ENCODE data around the gene SLC9A1.

SLC9A1 gene

DNA sequence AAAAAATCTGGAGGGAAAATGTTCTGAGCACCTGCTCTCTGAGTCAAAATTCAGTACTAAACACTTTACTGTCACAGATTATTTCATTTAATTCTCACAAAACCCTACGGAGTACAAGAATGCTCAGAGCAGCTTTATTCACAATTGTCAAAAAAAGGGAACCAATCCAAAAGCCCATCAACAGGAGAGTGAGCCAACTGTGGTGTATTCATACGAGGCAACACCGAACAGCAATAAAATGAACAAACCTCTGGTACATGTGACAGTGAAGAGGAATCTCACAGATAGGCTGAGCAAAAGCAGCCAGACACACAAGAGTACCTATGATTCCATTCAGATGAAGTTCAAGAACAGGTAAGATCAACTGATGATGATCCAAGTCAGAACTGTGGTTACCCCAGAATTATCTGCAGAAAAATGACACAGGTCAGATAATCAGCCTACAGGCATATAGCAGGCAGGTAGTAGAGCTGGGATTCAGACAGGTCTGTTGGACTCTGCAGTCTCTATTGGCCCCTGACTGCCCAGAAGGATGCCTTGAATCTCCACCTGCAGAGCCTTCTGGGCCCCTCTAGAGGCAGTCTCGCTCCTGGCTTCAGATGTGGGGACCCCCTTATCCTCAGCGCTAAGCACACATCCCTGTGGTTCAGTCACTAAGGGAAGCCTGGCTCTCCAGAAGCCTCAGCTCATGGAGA is 19.2 kb downstream of the SLC9A1 start:
- TF ChIP-seq, protein P1, sequence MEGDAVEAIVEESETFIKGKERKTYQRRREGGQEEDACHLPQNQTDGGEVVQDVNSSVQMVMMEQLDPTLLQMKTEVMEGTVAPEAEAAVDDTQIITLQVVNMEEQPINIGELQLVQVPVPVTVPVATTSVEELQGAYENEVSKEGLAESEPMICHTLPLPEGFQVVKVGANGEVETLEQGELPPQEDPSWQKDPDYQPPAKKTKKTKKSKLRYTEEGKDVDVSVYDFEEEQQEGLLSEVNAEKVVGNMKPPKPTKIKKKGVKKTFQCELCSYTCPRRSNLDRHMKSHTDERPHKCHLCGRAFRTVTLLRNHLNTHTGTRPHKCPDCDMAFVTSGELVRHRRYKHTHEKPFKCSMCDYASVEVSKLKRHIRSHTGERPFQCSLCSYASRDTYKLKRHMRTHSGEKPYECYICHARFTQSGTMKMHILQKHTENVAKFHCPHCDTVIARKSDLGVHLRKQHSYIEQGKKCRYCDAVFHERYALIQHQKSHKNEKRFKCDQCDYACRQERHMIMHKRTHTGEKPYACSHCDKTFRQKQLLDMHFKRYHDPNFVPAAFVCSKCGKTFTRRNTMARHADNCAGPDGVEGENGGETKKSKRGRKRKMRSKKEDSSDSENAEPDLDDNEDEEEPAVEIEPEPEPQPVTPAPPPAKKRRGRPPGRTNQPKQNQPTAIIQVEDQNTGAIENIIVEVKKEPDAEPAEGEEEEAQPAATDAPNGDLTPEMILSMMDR (IDR thresholded peaks at IDR 0.05; ENCODE audit: low read depth, low read length, missing control alignments): peak; percentile 35
- DNase-seq (ENCODE audit: low read depth): no peak
- H3K4me3 ChIP-seq (ENCODE audit: low read depth, low read length): no peak overlapping the region

DNA sequence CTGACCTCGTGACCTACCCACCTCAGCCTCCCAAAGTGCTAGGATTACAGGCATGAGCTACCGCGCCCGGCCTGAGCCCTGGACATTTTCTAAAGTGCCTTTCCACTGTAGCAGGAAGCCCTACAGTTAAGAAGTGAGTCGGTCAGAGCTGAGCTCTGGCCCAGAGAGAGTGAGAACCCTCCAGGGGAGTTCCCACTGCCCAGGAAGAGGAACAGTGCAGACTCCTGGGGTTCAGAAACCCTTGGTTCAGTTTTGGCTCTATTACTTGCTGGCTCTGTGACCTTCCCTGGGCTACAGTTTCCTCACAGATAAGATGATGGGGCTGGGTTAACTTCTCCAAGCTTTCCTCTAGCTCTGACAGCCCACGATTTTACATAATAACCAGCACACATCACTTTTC is 20.9 kb downstream of the SLC9A1 start:
- DNase-seq (ENCODE audit: low read depth): no peak
- TF ChIP-seq, protein P1 (IDR thresholded peaks at IDR 0.05; ENCODE audit: low read depth, low read length, missing control alignments): no peak
- no peak overlapping the region for H3K4me3 ChIP-seq (ENCODE audit: low read depth, low read length)

- TF ChIP-seq, protein P1 (IDR thresholded peaks at IDR 0.05; ENCODE audit: low read depth, low read length, missing control alignments): no peak
- DNase-seq (ENCODE audit: low read depth): no peak
- H3K4me3 ChIP-seq (ENCODE audit: low read depth, low read length): no peak overlapping the region
Observed at GRCh38 chr1:27133158-27133557, 21.8 kb downstream of the SLC9A1 start.

DNA sequence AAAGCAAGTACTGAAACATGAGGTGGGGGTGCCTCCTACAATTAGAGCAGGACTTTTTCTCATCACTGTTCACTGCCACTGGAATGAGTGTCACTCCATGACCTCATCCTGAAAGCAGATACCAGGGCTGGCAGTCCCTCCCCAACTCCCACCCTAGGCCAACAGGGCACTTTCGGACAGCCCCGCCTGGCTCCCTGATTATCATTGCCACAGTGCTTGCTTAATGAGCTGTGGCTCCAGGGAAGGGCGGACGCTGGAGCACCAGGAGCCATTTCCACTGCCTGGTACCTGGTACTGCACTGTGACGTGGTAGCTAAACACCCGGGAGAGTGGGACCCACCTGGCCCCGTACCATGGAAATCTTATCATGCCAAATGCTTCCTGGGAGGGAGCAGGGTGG is 22.3 kb downstream of the SLC9A1 start:
- TF ChIP-seq, protein P1 (IDR thresholded peaks at IDR 0.05; ENCODE audit: low read depth, low read length, missing control alignments): no peak
- H3K4me3 ChIP-seq (ENCODE audit: low read depth, low read length): no peak overlapping the region
- no peak for DNase-seq (ENCODE audit: low read depth)

- TF ChIP-seq, protein P1 (IDR thresholded peaks at IDR 0.05; ENCODE audit: low read depth, low read length, missing control alignments): no peak
- no peak overlapping the region for H3K4me3 ChIP-seq (ENCODE audit: low read depth, low read length)
- DNase-seq (ENCODE audit: low read depth): no peak
Observed at GRCh38 chr1:27132147-27132546, 22.8 kb downstream of the SLC9A1 start.

- DNase-seq (ENCODE audit: low read depth): no peak
- TF ChIP-seq, protein P1 (IDR thresholded peaks at IDR 0.05; ENCODE audit: low read depth, low read length, missing control alignments): no peak
- H3K4me3 ChIP-seq (ENCODE audit: low read depth, low read length): no peak overlapping the region
Observed at GRCh38 chr1:27130798-27131197, 24.1 kb downstream of the SLC9A1 start.

DNA sequence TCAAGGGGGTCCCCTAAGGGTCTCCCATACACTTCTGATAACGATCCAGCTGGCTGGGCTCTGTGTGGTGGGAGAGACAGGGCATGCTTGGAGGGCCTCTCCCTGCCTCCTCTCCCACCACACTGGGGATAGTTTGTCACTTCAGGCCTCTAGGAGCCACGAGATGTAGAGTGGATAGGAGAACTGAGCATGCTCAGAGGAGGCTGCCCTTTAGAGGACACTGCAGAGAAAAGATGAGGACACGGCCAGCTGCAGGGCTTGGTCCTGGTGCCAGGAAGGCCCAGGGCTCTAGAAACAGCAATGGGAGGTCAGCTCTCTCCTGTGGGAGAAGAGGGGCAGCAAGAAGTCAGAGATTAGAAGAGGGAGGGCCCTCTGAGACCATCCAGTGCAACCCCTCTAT is 25.7 kb downstream of the SLC9A1 start:
- TF ChIP-seq, protein P1 (IDR thresholded peaks at IDR 0.05; ENCODE audit: low read depth, low read length, missing control alignments): no peak
- DNase-seq (ENCODE audit: low read depth): no peak
- H3K4me3 ChIP-seq (ENCODE audit: low read depth, low read length): no peak overlapping the region
